Activated T-helper 17 cell treated with anti-CD3 and anti-CD28 coated beads, Interleukin-2, amount 50 U/mL, for 72 hours (primary cell): ENCODE data around the gene CEP72. TPM values are rescaled to one million over a fixed set of nuclear protein-coding genes. Genes with fewer than 3 reads are reported as not detected.

Source experiments
- ATAC-seq: fragments of 150-1000 bp; cut with Tn5 transposase; replicated peaks from 2 replicates; pipeline ENCODE4 v1.10.0; 2021; ENCODE audit warnings: mild to moderate bottlenecking, moderate library complexity
- H3K27ac Mint-ChIP-seq: one replicate; pipeline ENCODE4 v1.8.0; 2022; ENCODE audit warnings: mixed read lengths
- H3K27me3 Mint-ChIP-seq: one replicate; pipeline ENCODE4 v1.8.0; 2022; ENCODE audit warnings: mixed read lengths
- H3K36me3 Mint-ChIP-seq: one replicate; pipeline ENCODE4 v1.8.0; 2022; ENCODE audit warnings: low read depth, mild to moderate bottlenecking, mixed read lengths
- H3K4me1 Mint-ChIP-seq: one replicate; pipeline ENCODE4 v1.8.0; 2022; ENCODE audit warnings: mixed read lengths
- H3K4me3 Mint-ChIP-seq: one replicate; pipeline ENCODE4 v1.8.0; 2022; ENCODE audit warnings: mild to moderate bottlenecking, mixed read lengths
- H3K9me3 Mint-ChIP-seq: one replicate; pipeline ENCODE4 v1.8.0; 2022; ENCODE audit warnings: mixed read lengths
- total RNA-seq, 2 donors: library from RNA; stranded (reverse); gene quantifications; one replicate each; pipeline ENCODE4 v1.2.3, GENCODE V29; 2022

Gene CEP72
- total RNA-seq, 2 donors from 2014 or later = 30.0 to 30.9 TPM

DNA sequence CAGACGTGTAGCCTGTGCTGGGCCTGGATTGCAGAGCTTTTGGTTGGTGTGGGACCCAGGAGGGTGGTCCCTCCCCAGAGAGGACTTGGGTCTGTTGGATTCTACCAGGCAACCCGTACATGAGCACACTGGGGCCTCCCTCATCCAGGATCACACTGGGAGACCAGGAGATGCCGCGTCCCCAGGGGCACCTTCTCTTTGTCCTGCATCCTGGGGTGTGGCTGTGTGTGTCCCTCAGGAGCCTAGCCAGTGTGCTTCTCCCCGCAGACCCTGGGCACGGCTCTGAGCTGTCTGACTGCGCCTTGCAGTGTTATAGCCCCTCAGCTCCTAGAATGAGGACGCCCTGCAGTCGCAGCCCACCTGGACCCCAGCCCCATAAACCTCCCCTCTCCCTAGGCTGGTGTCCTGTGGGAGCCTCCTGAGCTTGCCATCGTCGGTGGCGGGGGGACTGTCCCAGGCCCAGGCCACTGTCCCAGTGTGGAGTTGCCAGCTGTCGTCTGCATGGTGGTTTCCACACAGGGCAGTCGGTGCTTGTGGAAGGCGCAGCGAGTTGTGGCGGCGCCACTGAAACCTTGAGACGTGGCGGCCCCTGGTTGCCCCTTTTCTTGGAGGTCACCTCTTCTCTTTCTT, 27.6 kb downstream of the CEP72 start:
- H3K4me1 Mint-ChIP-seq = no peaks in the 10 kb centered on the region
- no peak for ATAC-seq
- H3K9me3 Mint-ChIP-seq = no peaks in the 10 kb centered on the region
- no peak overlapping the region for H3K27ac Mint-ChIP-seq
- H3K27me3 Mint-ChIP-seq = no peaks in the 10 kb centered on the region
- H3K4me3 Mint-ChIP-seq = no peak overlapping the region
- H3K36me3 Mint-ChIP-seq = peaks cover 70% of the 10 kb centered on the region

DNA sequence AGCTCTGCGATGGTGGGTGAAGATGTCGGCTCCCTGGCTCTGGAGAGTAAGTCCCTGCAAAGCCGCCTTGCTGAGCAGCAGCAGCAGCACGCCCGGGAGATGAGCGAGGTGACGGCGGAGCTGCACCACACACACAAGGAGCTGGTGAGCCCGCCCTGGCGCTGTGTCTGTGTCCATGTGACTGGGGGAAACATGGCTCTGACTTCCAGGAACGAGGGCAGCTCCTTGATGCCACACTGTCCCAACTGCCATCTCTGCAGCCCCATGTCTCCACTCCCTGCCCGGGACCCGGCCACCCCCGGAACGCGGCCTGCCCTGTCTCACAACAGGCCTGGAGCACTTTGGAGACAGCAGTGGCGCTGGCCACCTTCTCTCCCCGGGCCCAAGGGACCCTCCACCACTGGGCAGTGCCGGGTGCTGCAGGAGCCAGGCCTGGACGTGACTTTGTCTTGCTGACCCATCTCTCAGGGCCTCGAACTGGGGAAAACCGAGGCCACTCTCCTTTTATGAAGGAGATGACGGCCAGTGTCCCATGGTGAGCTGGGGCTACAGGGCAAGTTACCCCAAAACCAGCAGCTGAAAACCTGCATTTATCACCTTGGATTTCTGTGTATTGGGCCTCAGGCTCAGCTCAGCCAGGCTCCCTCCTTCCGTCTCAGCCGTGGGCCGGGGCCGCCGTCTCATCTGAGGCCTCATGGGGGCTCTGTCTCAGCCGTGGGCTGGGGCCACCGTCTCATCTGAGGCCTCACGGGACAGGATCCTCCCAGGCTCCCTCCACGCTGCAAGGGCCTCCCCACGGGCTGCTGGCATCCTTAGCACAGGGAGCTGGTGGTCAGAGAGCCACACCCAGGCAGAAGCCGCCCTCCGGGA, 28.6 kb downstream of the CEP72 start:
- Mint-ChIP-seq H3K36me3 (peaks cover 68% of the 10 kb centered on the region), H3K9me3 (no peaks in the 10 kb centered on the region), H3K27ac (no peak overlapping the region), H3K27me3 (no peaks in the 10 kb centered on the region), H3K4me3 (no peak overlapping the region), H3K4me1 (no peaks in the 10 kb centered on the region)
- no peak for ATAC-seq

DNA sequence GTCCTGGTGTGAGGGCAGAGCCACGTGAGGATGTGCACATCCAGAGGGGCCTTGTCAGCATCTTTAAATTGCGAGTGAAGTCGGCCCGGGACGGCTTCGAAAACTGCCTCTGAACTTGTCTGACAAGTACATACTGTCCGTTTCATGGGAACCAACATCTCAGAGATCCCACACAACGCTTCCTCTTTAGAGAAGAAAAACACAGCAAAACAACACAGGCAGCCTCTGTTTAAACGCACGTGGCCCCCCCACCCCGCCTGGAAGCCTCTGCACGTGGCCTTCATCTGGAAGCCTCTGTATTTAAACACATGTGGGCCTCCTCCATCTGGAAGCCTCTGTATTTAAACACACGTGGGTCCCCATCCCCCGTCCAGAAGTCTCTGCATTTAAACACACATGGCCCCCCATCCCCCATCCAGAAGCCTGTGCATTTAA, 29.2 kb downstream of the CEP72 start:
- no peak overlapping the region for H3K27ac Mint-ChIP-seq
- H3K9me3 Mint-ChIP-seq = no peaks in the 10 kb centered on the region
- no peak for ATAC-seq
- H3K27me3 Mint-ChIP-seq = no peaks in the 10 kb centered on the region
- no peak overlapping the region for H3K4me3 Mint-ChIP-seq
- no peaks in the 10 kb centered on the region for H3K4me1 Mint-ChIP-seq
- peaks cover 68% of the 10 kb centered on the region for H3K36me3 Mint-ChIP-seq

DNA sequence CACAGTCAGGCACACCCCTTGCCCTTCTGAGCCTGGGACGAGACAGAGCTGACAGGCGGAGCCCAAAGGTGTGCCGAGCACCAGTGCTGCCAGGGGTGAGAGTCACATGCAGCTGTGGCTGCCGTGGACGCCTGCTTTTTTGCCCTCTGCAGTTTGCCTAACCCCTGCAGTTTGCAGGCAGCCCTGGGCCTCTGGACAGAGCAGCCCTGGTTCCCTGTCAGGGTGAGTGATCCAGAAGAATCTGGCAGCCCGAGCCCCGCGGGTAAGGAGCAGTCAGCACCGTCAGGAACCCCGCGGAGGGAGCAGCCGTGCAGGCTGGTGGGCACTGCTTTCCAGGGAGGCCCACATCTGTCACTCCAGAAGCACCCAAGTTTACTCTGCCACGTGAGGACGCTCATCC, 30.3 kb downstream of the CEP72 start:
- ATAC-seq = no peak
- no peak overlapping the region for H3K27ac Mint-ChIP-seq
- no peaks in the 10 kb centered on the region for H3K4me1 Mint-ChIP-seq
- no peaks in the 10 kb centered on the region for H3K9me3 Mint-ChIP-seq
- H3K4me3 Mint-ChIP-seq = no peak overlapping the region
- H3K27me3 Mint-ChIP-seq = no peaks in the 10 kb centered on the region
- peaks cover 60% of the 10 kb centered on the region for H3K36me3 Mint-ChIP-seq

DNA sequence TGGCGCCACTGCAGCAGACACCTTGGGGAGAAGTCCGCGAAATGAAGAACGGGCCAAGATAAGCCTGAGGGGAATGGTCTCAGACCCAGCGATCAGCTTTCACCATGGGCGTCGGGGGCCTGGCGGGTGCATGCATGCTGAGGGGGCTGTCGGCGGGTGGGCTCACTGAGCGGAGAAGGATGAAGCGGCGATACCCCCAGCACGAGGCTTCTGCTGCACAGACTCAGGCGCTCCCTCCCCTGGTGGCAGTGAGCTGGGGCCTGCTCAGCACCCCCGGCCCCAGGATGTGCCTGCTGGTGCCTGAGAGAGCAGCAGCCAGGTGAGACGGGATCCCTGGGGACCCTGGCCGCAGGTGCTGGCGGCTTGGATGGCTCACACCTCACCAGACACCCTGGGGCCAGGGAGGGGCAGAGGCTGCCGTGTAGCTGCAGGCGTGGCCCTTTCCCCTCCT, 31.2 kb downstream of the CEP72 start:
- Mint-ChIP-seq H3K9me3 (no peaks in the 10 kb centered on the region), H3K4me1 (no peaks in the 10 kb centered on the region), H3K27me3 (no peaks in the 10 kb centered on the region), H3K4me3 (no peak overlapping the region), H3K36me3 (peaks cover 52% of the 10 kb centered on the region), H3K27ac (no peak overlapping the region)
- no peak for ATAC-seq

DNA sequence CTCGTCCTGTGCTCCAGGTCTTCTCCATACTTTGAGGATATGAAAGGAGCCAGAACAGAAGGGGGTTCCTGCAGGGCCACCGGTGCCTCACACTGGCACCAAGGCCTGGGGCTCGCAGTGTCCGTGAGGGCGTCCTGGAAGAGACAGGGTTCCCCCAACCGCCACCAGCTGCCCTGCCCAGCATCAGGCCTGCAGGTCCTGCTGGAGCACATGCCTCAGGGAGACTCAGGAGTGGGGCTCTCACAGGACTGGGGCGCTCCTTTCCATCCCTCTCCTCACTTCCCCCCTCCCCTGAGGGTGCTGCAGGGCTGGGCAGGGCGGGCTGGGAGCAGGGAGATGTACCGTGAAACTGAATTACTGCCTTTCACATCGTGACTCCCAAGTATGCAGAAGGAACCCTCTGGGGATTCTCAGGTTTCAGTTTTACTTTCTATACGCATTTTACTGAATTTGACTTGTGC, 31.7 kb downstream of the CEP72 start:
- Mint-ChIP-seq H3K27ac (no peak overlapping the region), H3K9me3 (no peaks in the 10 kb centered on the region), H3K27me3 (no peaks in the 10 kb centered on the region), H3K36me3 (peaks cover 48% of the 10 kb centered on the region), H3K4me3 (no peak overlapping the region), H3K4me1 (no peaks in the 10 kb centered on the region)
- ATAC-seq = no peak

DNA sequence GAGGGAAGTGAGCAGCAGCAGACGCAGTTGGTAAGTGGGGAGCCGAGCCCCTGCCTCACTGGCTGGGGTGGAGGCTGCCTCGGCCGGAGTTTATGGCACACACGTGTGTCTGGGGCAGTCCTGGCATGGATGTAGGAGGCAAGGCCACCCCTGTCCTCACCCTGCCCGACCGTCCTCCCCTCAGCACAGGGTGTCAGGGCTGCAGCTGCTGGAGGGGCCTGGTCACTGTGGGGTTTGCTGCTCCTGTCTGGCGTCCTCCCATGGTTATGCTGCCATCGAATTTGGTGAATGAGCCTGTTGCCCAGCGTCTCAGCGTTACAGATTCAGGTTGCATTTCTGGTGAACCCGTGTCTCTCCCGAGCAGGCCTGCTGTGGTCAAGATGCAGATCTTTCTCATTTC, 32.4 kb downstream of the CEP72 start:
- Mint-ChIP-seq H3K27me3 (no peaks in the 10 kb centered on the region), H3K4me1 (no peaks in the 10 kb centered on the region), H3K4me3 (no peak overlapping the region), H3K36me3 (peaks cover 42% of the 10 kb centered on the region), H3K27ac (no peak overlapping the region), H3K9me3 (no peaks in the 10 kb centered on the region)
- no peak for ATAC-seq

DNA sequence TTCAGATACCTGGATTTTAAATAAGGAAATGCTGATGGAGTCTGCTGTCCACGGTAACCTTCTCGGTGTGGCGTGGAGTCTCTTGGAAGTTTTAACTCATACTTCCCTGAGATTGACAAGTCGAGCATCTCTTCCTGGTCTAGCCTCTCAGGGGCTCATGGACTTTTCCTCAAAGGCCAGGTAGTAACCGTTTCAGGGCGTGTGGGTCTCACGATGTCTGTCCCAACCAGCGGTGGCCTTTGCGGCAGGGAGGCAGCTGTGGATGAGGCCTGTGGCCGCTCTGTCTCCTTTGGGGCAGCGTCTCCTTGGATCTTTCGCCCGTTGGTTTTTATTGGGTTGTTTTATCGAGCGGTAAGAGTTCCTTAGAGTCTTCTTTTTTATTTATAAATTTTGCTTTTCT, 32.8 kb downstream of the CEP72 start:
- no peak for ATAC-seq
- H3K4me3 Mint-ChIP-seq = no peak overlapping the region
- no peaks in the 10 kb centered on the region for H3K9me3 Mint-ChIP-seq
- H3K27ac Mint-ChIP-seq = no peak overlapping the region
- peaks cover 40% of the 10 kb centered on the region for H3K36me3 Mint-ChIP-seq
- no peaks in the 10 kb centered on the region for H3K4me1 Mint-ChIP-seq
- H3K27me3 Mint-ChIP-seq = no peaks in the 10 kb centered on the region

DNA sequence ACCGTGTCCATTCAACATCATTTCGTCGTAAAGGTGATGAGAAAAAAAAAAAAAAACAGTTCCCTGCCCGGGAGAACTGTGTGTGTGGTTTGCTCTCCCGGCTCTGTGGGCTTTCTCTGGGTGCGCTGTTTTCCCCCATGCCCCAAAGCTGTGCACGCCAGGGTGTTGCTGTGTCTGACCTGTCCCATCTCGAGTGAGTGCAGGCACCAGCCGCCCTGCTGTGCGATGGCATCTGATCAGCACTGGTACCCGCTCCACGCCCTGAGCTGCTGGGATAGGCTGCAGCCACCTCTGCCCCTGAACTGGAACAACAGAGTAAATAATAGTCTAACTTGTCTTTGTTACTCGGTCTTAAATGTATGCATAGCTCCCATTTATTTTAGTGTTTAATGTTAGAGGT, 33.3 kb downstream of the CEP72 start:
- peaks cover 36% of the 10 kb centered on the region for H3K36me3 Mint-ChIP-seq
- ATAC-seq = no peak
- no peaks in the 10 kb centered on the region for H3K4me1 Mint-ChIP-seq
- H3K27ac Mint-ChIP-seq = no peak overlapping the region
- H3K27me3 Mint-ChIP-seq = no peaks in the 10 kb centered on the region
- H3K4me3 Mint-ChIP-seq = no peak overlapping the region
- no peaks in the 10 kb centered on the region for H3K9me3 Mint-ChIP-seq

DNA sequence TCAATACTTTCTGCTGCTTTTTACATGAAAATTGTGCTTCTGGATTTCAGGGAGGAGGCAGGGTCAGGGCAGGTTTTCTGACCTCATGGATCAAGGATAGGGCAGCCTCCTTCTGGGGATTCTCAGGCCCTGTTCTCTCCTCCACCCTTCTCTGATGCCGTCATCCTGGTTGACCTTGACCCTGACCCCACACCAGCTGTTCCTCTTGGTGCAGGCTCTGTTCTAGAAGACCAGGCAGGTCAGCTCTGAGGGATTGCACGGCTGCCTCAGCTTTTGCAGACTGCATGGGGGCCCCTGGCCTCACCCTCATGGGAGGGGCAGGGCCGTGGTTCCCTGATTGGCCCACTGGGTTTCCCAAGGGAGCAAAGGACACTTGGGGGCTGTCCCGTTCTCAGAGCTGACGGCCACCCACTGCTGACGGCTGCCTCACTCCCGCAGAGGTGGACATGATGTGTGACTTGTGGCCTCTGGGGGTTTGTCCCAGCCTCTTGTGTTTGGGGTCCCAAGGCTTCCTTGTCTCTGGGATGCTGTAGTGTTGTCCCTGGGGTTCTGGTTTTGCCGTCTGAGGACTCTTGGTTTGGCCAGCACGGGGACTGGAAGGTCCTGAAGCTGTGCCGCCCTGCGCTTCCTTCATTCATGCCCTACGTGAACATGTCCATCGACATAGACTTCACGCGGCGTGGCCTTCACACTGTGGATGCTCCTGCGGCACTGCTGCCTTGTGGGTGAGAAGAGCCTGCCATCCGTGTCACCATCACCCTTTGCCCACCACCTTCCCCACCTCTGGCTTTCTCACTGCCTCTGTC, 34.5 kb downstream of the CEP72 start:
- Mint-ChIP-seq H3K9me3 (no peaks in the 10 kb centered on the region), H3K27me3 (no peaks in the 10 kb centered on the region), H3K27ac (no peak overlapping the region), H3K36me3 (peaks cover 24% of the 10 kb centered on the region), H3K4me3 (no peak overlapping the region), H3K4me1 (no peaks in the 10 kb centered on the region)
- ATAC-seq = no peak

DNA sequence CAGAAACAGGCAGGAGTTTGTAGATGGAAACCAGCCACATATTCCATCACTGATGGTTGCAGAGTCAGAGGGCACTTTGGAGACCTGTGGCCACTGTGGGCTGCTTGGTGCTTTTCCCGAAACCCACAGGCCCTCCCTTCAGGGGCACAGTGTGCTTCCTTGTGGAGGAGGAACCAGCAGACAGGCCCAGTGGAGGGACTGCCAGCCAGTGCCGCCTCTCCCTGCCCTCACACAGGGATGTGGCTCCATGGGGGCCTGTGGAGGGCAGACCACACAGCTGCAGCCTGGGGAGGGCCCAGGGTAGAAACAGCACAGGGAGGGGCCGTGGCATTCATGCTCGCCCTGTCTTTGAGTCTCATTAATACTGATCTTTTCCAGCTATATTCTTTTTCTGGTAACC, 35.2 kb downstream of the CEP72 start:
- peaks cover 24% of the 10 kb centered on the region for H3K36me3 Mint-ChIP-seq
- H3K4me3 Mint-ChIP-seq = no peak overlapping the region
- H3K27ac Mint-ChIP-seq = no peak overlapping the region
- no peak for ATAC-seq
- no peaks in the 10 kb centered on the region for H3K27me3 Mint-ChIP-seq
- no peaks in the 10 kb centered on the region for H3K9me3 Mint-ChIP-seq
- H3K4me1 Mint-ChIP-seq = no peaks in the 10 kb centered on the region

DNA sequence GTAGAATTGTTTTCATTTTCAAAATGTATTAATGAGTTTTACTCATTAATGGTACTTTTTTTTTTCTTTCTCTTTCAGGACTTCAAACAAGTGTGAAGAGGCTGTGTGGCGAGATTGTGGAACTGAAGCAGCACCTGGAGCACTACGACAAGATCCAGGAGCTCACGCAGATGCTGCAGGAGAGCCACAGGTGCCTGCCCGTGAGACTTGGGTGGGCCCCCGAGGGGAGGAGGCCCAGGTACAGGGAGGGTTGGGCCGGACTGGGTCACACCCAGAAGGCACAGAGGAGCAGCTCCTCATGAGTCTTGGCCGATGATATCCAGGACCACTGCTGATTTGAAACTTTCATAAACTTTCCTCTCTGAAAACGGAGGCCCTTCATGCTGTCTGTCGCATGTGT, 35.6 kb downstream of the CEP72 start:
- ATAC-seq = no peak
- no peak overlapping the region for H3K27ac Mint-ChIP-seq
- peaks cover 24% of the 10 kb centered on the region for H3K36me3 Mint-ChIP-seq
- no peak overlapping the region for H3K4me3 Mint-ChIP-seq
- no peaks in the 10 kb centered on the region for H3K9me3 Mint-ChIP-seq
- no peaks in the 10 kb centered on the region for H3K27me3 Mint-ChIP-seq
- H3K4me1 Mint-ChIP-seq = no peaks in the 10 kb centered on the region

DNA sequence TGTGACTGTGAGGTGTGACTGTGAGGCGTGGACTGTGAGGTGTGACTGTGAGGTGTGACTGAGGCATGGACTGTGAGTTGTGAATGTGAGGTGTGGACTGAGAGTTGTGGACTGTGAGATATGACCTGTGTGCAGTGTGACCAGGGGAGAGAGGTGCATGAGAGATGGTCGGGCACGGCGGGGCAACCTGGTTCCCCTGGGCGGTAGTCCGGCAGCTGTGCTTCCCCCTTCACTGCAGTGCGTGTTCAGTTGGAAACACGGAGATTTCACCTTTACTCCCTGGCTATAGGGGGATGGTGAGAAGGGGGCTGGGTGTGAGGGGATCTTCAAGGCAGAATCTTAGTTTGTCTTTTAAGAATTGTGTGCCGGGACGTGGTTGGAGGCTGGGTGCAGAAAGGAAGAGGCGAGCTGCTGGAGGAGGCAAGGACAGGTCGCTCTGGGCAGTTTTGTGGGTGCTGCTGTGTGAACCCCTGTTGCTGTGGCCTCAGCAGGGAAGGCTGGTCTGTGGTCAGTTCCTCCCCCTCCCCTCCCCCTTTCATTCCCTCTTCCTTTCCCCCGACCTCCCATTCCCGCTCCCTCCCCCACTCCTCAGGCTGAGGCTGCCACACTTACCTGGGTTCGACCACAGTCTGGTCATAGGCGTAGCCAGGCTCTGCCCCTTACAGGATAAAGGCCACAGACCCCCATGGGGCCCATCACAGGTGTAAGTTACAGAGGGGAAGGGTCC, 39.3 kb downstream of the CEP72 start:
- Mint-ChIP-seq H3K27ac (no peak overlapping the region), H3K4me1 (no peaks in the 10 kb centered on the region), H3K27me3 (no peaks in the 10 kb centered on the region), H3K36me3 (peaks cover 12% of the 10 kb centered on the region), H3K9me3 (no peaks in the 10 kb centered on the region), H3K4me3 (no peak overlapping the region)
- ATAC-seq = no peak

DNA sequence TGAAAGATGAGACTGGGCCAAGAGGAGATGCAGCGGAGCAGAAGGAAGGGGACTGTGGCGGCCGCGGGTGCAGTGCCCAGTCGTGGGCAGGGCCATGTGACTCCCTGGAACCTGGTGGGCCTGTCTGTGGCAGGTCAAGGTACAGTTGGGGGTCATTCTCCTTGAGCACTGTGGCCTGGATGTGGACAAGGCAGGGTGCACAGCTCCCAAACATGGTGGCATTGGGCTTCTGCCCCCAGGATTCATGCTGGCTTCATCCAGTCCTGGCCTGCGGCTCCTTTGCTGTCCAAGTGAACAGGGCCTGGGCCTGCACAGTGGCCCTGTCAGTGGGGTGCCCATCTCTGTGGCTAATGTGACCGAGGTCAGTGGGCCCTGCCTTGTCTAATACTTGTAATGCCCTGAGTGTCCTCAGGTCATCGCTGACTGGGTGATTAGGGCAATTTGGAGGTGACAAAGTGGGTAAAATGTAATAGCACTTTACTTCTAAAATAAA, 39.9 kb downstream of the CEP72 start:
- ATAC-seq = no peak
- Mint-ChIP-seq H3K36me3 (peaks cover 16% of the 10 kb centered on the region), H3K27me3 (no peaks in the 10 kb centered on the region), H3K27ac (no peak overlapping the region), H3K4me3 (no peak overlapping the region), H3K9me3 (no peaks in the 10 kb centered on the region), H3K4me1 (no peaks in the 10 kb centered on the region)
